Activated T-helper 17 cell treated with anti-CD3 and anti-CD28 coated beads, Interleukin-2, amount 50 U/mL, for 72 hours (primary cell): Measurements from ENCODE around the gene CPD. TPM values are rescaled to one million over a fixed set of nuclear protein-coding genes. Genes with fewer than 3 reads are reported as not detected.
A peak's percentile ranks its signal among the peaks of the same experiment; 100 is the strongest.
"Not testable (repeated sequence)": the region's sequence is repeated elsewhere in the genome, so short reads cannot be mapped to it uniquely, and the experiment has no call there.

Source experiments
- ATAC-seq: fragments of 150-1000 bp; cut with Tn5 transposase; replicated peaks from 2 replicates; pipeline ENCODE4 v1.10.0; 2021; ENCODE audit warnings: mild to moderate bottlenecking, moderate library complexity
- H3K27ac Mint-ChIP-seq: one replicate; pipeline ENCODE4 v1.8.0; 2022; ENCODE audit warnings: mixed read lengths
- H3K27me3 Mint-ChIP-seq: one replicate; pipeline ENCODE4 v1.8.0; 2022; ENCODE audit warnings: mixed read lengths
- H3K36me3 Mint-ChIP-seq: one replicate; pipeline ENCODE4 v1.8.0; 2022; ENCODE audit warnings: low read depth, mild to moderate bottlenecking, mixed read lengths
- H3K4me1 Mint-ChIP-seq: one replicate; pipeline ENCODE4 v1.8.0; 2022; ENCODE audit warnings: mixed read lengths
- H3K4me3 Mint-ChIP-seq: one replicate; pipeline ENCODE4 v1.8.0; 2022; ENCODE audit warnings: mild to moderate bottlenecking, mixed read lengths
- H3K9me3 Mint-ChIP-seq: one replicate; pipeline ENCODE4 v1.8.0; 2022; ENCODE audit warnings: mixed read lengths
- total RNA-seq, 2 donors: library from RNA; stranded (reverse); gene quantifications; one replicate each; pipeline ENCODE4 v1.2.3, GENCODE V29; 2022

The CPD gene
- total RNA-seq, 2 donors from 2014 or later = 25.9 to 34.7 TPM

GRCh38 chr17:30458371-30458770, 79.6 kb downstream of the CPD start:
- no peaks in the 10 kb centered on the region for H3K9me3 Mint-ChIP-seq
- no peaks in the 10 kb centered on the region for H3K4me1 Mint-ChIP-seq
- H3K36me3 Mint-ChIP-seq = peaks cover 96% of the 10 kb centered on the region
- no peak overlapping the region for H3K27ac Mint-ChIP-seq
- H3K27me3 Mint-ChIP-seq = no peaks in the 10 kb centered on the region
- ATAC-seq = no peak
- no peak overlapping the region for H3K4me3 Mint-ChIP-seq

GRCh38 chr17:30458797-30459413, 80.2 kb downstream of the CPD start:
- H3K4me1 Mint-ChIP-seq, H3K4me3 Mint-ChIP-seq, H3K27me3 Mint-ChIP-seq, H3K9me3 Mint-ChIP-seq, ATAC-seq, H3K27ac Mint-ChIP-seq: not testable (repeated sequence)
- peaks cover 98% of the 10 kb centered on the region for H3K36me3 Mint-ChIP-seq

- Mint-ChIP-seq H3K36me3 (peaks cover 33% of the 10 kb centered on the region), H3K9me3 (no peaks in the 10 kb centered on the region), H3K4me1 (no peaks in the 10 kb centered on the region), H3K4me3 (no peak overlapping the region), H3K27me3 (peaks cover 3% of the 10 kb centered on the region), H3K27ac (no peak overlapping the region)
- no peak for ATAC-seq
Observed at GRCh38 chr17:30468465-30468864, 89.7 kb downstream of the CPD start.

GRCh38 chr17:30472238-30472890, 93.6 kb downstream of the CPD start:
- Mint-ChIP-seq H3K4me1 (peaks cover 16% of the 10 kb centered on the region), H3K27ac (no peak overlapping the region), H3K36me3 (peaks cover 4% of the 10 kb centered on the region), H3K9me3 (no peaks in the 10 kb centered on the region), H3K4me3 (no peak overlapping the region), H3K27me3 (peaks cover 3% of the 10 kb centered on the region)
- no peak for ATAC-seq

GRCh38 chr17:30475206-30475605, 96.5 kb downstream of the CPD start:
- Mint-ChIP-seq H3K27ac (peak overlapping the region; percentile 99), H3K36me3 (peaks cover 29% of the 10 kb centered on the region), H3K4me3 (peak overlapping the region; percentile 92), H3K27me3 (peaks cover 3% of the 10 kb centered on the region), H3K9me3 (no peaks in the 10 kb centered on the region), H3K4me1 (peaks cover 21% of the 10 kb centered on the region)
- ATAC-seq = no peak

GRCh38 chr17:30476726-30477082, 98.0 kb downstream of the CPD start:
- Mint-ChIP-seq H3K27me3 (peaks cover 3% of the 10 kb centered on the region), H3K36me3 (peaks cover 44% of the 10 kb centered on the region), H3K4me3 (peak overlapping the region; percentile 92), H3K4me1 (peaks cover 21% of the 10 kb centered on the region), H3K9me3 (no peaks in the 10 kb centered on the region), H3K27ac (peak overlapping the region; percentile 99)
- ATAC-seq = peak; percentile 40

GRCh38 chr17:30477083-30477773, 98.5 kb downstream of the CPD start, which contains the start of gene GOSR1:
TSS of gene GOSR1 (plus strand) at chr17:30477408. CDS start at chr17:30477434, 26 bp downstream.
- peak within 1 kb of the TSS; percentile 99 for H3K27ac Mint-ChIP-seq
- H3K9me3 Mint-ChIP-seq = no peaks in the 10 kb centered on the region
- peaks cover 21% of the 10 kb centered on the region for H3K4me1 Mint-ChIP-seq
- H3K36me3 Mint-ChIP-seq = peaks cover 49% of the 10 kb centered on the region
- ATAC-seq = peak; percentile 99
- H3K27me3 Mint-ChIP-seq = peaks cover 3% of the 10 kb centered on the region
- H3K4me3 Mint-ChIP-seq = peak within 1 kb of the TSS; percentile 92

GRCh38 chr17:30477774-30478115, 99.0 kb downstream of the CPD start:
- Mint-ChIP-seq H3K9me3 (no peaks in the 10 kb centered on the region), H3K4me1 (peaks cover 21% of the 10 kb centered on the region), H3K27ac (peak overlapping the region; percentile 99), H3K4me3 (peak overlapping the region; percentile 92), H3K36me3 (peaks cover 54% of the 10 kb centered on the region), H3K27me3 (peaks cover 3% of the 10 kb centered on the region)
- peak; percentile 28 for ATAC-seq

- H3K27ac Mint-ChIP-seq = no peak overlapping the region
- H3K36me3 Mint-ChIP-seq = peaks cover 96% of the 10 kb centered on the region
- H3K27me3 Mint-ChIP-seq = no peaks in the 10 kb centered on the region
Observed at GRCh38 chr17:30482555-30482954, 103.8 kb downstream of the CPD start.

GRCh38 chr17:30483159-30483558, 104.4 kb downstream of the CPD start:
- no peak for ATAC-seq
- no peak overlapping the region for H3K4me3 Mint-ChIP-seq
- no peaks in the 10 kb centered on the region for H3K27me3 Mint-ChIP-seq
- H3K27ac Mint-ChIP-seq = no peak overlapping the region
- peaks cover 96% of the 10 kb centered on the region for H3K36me3 Mint-ChIP-seq
- H3K9me3 Mint-ChIP-seq = no peaks in the 10 kb centered on the region
- H3K4me1 Mint-ChIP-seq = peaks cover 10% of the 10 kb centered on the region

More at GRCh38 chr17:30482555-30482954, 103.8 kb downstream of the CPD start:
- H3K4me1 Mint-ChIP-seq = peaks cover 14% of the 10 kb centered on the region
- H3K9me3 Mint-ChIP-seq = no peaks in the 10 kb centered on the region
- ATAC-seq = no peak
- no peak overlapping the region for H3K4me3 Mint-ChIP-seq

GRCh38 chr17:30493780-30494179, 115.1 kb downstream of the CPD start:
- no peak overlapping the region for H3K4me3 Mint-ChIP-seq
- H3K27ac Mint-ChIP-seq = peak overlapping the region; percentile 54
- ATAC-seq = no peak
- peaks cover 99% of the 10 kb centered on the region for H3K36me3 Mint-ChIP-seq
- no peaks in the 10 kb centered on the region for H3K27me3 Mint-ChIP-seq
- H3K9me3 Mint-ChIP-seq = no peaks in the 10 kb centered on the region
- H3K4me1 Mint-ChIP-seq = peaks cover 11% of the 10 kb centered on the region

- no peak for ATAC-seq
- H3K4me1 Mint-ChIP-seq = peaks cover 16% of the 10 kb centered on the region
- H3K9me3 Mint-ChIP-seq = no peaks in the 10 kb centered on the region
- H3K27ac Mint-ChIP-seq = peak overlapping the region; percentile 31
- no peaks in the 10 kb centered on the region for H3K27me3 Mint-ChIP-seq
- H3K36me3 Mint-ChIP-seq = peaks cover 99% of the 10 kb centered on the region
- H3K4me3 Mint-ChIP-seq = no peak overlapping the region
Observed at GRCh38 chr17:30495586-30495985, 116.9 kb downstream of the CPD start.

- Mint-ChIP-seq H3K9me3 (no peaks in the 10 kb centered on the region), H3K36me3 (peaks cover 94% of the 10 kb centered on the region)
- no peak for ATAC-seq
Observed at GRCh38 chr17:30503558-30503957, 124.8 kb downstream of the CPD start.

GRCh38 chr17:30505868-30506417, 127.2 kb downstream of the CPD start:
- Mint-ChIP-seq H3K4me3 (no peak overlapping the region), H3K9me3 (no peaks in the 10 kb centered on the region), H3K36me3 (peaks cover 70% of the 10 kb centered on the region), H3K27ac (peak overlapping the region; percentile 11), H3K27me3 (no peaks in the 10 kb centered on the region), H3K4me1 (peaks cover 4% of the 10 kb centered on the region)
- ATAC-seq = no peak

More at GRCh38 chr17:30503558-30503957, 124.8 kb downstream of the CPD start:
- Mint-ChIP-seq H3K27me3 (no peaks in the 10 kb centered on the region), H3K27ac (no peak overlapping the region), H3K4me1 (peaks cover 9% of the 10 kb centered on the region), H3K4me3 (no peak overlapping the region)
